Ecto neural progenitor cell (in vitro differentiated cells): ENCODE data around the gene CPXCR1.
"Not testable (repeated sequence)": the region's sequence is repeated elsewhere in the genome, so short reads cannot be mapped to it uniquely, and the experiment has no call there.

Experiments used
- DNase-seq: peaks from one replicate; pipeline ENCODE4 v3.0.0-alpha.2; 2018; ENCODE audit warnings: low spot score

The CPXCR1 gene

DNA sequence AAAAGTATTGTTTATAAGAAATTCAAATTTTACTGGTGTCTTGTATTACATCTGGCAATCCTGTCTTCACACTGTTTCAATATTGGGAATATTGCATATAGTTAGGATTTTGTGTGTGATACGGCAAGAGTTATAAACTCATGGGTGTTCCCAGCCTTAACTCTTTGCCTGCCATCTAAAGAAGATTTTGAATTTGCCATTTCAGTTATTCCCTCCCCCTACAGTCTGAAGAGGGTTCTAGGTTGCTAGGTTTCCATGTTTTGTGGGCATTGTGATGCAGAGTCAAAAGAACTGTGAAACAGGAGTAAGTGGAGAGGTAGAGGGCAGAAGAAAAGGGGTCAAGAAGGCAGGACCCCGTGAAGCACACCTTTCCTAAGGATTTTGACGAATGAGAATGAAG, at the start of gene CPXCR1:
Gene CPXCR1 (plus strand): TSS at position 301 of the 400 bp plus-strand sequence. CDS start 6,190 bp downstream, outside the sequence.
- no peak for DNase-seq

DNA sequence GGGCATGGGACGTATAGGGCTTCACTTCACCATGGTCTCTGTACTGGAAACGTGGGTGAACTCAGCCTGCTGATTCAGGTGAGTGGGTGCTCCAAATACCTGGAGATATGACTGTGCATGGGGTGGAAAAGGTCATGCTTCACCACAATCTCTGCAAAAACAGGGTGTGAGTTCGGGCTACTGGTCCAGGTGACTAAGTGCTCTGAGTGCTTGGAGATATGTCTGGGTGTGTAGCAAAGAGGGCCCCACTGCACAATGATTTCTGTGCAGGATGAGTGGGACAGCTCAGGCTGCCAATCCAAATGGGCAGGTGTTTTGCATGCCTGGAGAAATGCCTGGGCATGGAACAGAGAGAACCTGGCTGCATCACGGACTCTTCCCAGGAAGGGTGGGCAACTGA, 11.2 kb upstream of the CPXCR1 start:
- no peak for DNase-seq

DNA sequence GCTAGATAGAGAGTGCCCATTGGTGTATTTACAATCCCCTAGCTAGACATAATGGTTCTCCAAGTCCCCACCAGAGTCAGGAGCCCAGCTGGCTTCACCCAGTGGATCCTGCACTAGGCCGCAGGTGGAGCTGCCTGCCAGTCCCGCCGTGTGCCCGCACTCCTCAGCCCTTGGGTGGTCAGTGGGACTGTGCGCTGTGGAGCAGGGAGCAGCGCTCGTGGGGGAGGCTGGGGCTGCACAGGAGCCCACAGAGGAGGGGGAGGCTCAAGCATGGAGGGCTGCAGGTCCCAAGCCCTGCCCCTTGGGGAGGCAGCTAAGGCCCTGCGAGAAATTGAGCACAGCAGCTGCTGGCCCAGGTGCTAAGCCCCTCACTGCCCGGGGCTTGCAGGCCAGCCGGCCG, 810 bp upstream of the CPXCR1 start:
- DNase-seq: not testable (repeated sequence)

DNA sequence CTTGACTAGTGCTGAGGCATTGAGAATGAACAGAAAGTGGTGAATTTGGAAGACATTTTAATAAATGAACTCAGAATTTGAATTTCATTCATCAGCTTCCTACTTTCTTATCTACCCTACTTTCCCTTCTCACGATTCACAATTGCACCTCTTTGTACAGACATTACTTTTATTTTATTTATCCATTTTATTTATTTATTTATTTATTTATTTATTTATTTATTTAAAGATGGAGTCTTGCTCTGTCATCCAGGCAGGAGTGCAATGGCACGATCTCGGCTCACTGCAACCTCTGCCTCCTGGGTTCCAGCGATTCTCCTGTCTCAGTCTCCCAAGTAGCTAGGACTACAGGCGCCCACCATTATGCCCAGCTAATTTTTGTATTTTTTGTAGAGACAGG, 5.3 kb downstream of the CPXCR1 start:
- DNase-seq: not testable (repeated sequence)

DNA sequence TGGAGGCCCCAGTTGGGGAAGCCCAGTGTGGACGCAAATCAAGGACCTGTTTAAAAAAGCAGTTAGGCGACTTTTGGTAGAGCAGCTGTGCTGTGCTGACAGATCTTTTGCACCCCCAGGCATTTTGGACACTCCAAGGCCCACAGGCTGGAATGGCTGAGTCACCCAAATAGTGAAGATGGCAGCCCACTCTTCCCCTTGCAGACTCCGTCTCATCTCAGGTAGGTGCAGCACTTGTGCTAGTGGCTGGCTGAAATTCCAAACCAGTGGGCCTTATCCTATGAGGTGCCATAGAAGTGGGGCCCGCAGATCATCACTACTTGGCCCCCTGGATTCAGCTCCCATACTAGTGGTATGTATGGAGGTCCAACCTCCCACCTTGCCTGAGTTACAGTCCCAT, 42.8 kb downstream of the CPXCR1 start:
- DNase-seq: no peak
